C4-2B (cell line): ENCODE data around the gene FOXF1.

Experiments
- H3K27ac ChIP-seq: fragments of 450-650 bp; 2 replicates; pipeline ENCODE4 v1.5.1; 2017
- ZFX ChIP-seq: fragments of 450-650 bp; IDR thresholded peaks from 2 replicates; pipeline ENCODE4 v1.6.1; 2017
- TF ChIP-seq, protein P1 (sequence below): fragments of 450-650 bp; conservative IDR thresholded peaks from 2 replicates; pipeline ENCODE4 v1.5.1; 2017; ENCODE audit warnings: mild to moderate bottlenecking

FOXF1 gene

DNA sequence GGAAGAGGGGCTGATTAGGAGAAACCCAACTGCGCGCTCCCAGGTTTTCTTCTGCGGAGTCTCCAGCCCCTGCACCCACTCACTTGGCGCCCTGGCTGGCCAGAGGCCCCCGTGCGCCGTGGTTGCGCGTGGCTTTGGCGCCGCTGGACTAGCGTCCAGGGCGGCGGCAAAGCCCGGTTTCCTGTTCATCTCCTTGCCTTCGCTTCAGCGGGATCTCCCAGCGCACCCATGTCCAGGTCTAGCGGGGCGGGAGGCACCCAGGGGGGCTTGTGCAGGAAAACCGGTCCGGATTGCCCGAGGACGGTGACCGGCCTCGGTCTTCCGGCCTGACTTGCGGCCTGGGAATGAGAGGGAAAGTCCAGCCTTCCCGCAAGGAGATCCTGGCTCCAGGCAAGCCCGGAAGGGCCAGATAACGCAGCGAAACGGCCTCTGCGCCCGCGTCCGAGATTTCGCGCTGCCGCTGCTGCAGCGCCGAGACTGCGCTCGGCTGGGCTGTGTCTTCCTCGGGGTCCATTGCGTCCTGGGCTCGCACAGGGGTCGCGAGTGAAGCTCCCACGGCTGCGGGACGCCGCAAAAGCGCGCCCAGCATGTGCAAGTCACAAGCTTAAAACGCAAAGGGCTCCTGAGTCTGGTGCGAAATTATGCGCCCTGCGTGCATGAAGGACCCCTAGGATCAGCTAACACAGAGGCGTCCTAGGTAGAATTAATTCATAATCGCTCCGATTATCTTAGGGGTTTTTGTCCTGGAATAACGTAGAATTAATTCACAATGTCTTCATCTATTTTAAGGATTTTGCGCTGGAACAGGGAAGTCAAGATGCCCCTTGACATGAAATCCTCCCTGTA lies 5.7 kb downstream of the FOXF1 start:
- no peak for TF ChIP-seq ZFX
- TF ChIP-seq, protein P1, sequence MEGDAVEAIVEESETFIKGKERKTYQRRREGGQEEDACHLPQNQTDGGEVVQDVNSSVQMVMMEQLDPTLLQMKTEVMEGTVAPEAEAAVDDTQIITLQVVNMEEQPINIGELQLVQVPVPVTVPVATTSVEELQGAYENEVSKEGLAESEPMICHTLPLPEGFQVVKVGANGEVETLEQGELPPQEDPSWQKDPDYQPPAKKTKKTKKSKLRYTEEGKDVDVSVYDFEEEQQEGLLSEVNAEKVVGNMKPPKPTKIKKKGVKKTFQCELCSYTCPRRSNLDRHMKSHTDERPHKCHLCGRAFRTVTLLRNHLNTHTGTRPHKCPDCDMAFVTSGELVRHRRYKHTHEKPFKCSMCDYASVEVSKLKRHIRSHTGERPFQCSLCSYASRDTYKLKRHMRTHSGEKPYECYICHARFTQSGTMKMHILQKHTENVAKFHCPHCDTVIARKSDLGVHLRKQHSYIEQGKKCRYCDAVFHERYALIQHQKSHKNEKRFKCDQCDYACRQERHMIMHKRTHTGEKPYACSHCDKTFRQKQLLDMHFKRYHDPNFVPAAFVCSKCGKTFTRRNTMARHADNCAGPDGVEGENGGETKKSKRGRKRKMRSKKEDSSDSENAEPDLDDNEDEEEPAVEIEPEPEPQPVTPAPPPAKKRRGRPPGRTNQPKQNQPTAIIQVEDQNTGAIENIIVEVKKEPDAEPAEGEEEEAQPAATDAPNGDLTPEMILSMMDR: no peak
- H3K27ac ChIP-seq: no peak overlapping the region

DNA sequence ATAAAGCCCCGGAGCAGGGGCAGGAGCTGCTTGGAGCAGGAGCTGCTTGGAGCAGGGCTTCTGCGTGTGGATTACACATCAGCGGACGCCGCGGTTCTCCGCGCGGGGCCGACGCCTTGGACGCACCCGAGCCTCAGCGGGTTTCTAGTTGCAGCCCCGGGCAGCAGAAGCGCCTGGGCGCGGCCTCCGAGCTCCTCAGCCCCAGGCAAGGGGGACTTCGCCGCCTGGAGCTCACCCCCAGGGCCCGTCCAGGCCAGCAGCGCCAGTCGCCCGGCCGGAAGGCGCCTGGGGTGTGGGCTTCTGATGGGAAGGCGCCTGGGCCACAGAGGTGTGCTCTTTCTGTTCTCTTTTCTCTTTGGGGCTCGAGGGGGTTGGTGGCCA lies 6.3 kb downstream of the FOXF1 start:
- H3K27ac ChIP-seq: no peak overlapping the region
- TF ChIP-seq ZFX: no peak
- TF ChIP-seq, protein P1: no peak

DNA sequence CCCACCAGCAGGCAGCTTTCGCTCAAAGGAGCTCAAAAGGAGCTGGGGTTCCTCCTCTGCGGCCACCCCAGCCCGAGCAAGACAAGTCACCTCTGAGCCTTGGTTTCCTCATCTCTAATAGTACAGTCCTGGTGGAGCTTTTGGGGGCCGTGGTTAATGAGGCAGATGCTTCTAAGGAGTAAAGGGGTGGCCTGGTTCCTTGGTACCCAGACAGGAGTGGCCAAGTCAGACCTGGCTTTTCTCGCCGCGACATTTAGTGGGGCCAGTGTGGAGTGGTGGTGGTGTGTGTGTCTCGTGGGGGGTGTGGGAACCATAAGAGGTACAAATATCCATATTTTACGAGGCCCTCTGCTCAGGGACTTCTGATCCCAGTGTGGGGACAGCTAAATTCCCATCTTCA lies 6.7 kb downstream of the FOXF1 start:
- TF ChIP-seq, protein P1: no peak
- no peak for TF ChIP-seq ZFX

DNA sequence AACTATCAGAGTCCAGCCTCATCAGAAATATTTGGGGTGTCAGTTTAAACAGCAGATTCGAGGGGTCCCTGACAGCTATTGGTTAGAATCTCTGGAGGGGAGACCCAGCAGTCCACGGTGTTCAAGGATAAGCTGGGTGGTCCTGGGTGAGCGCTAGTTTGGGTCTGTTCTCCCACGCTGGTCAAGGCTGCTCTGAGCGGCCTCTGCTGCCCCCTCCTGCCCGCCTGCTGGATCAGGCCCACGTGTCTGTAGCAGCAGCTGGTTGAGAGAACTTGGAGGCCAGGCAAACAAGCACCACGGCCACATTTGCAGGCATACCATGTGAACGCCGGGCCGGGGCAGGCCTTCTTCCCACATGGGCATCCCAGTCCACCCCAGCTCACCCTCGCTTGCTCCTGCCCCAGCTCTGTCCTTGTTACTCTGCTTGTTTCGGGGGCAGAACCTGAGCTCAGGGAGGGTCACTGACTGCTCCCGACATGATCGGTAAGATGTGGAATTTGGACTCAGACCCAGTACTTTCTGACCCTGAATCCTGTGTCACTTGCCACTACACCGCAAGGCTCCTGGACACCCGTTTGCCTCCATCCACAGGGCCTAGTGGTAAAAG lies 7.4 kb downstream of the FOXF1 start:
- no peak for TF ChIP-seq ZFX
- TF ChIP-seq, protein P1: peak; percentile 83
- no peak overlapping the region for H3K27ac ChIP-seq

More for the DNA sequence above, 6.7 kb downstream of the FOXF1 start:
- H3K27ac ChIP-seq: no peak overlapping the region

DNA sequence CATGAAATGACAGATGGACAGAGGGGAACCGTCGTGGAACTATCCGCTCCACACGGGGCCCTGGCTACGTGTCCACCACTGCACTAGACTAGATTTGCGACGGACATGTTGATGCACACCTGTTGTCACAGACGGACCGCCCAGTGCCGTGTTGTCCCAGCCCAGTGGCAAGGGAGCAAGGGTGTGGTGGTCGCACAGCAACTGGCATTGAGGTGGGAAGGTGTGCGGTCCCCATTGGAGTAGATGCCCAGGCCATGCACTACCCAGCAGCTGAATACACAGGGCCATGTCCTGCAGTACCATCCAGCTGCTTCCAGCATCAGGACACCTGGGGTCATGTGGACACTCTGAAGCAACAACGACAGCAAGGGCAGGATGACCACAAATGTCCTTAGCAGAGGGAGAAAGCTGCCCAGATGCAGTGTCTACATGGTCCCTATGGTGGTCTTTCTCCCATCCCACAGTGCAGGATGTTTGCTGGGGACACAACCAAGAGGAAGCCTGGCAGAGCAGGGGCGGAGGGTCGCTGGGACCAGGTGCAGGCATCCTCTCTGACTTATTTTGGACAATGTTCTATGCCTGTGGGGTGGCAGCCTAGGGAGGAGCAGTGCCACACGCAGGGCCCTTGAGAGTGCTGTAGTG lies 8.8 kb downstream of the FOXF1 start:
- TF ChIP-seq, protein P1: no peak
- no peak for TF ChIP-seq ZFX
- no peak overlapping the region for H3K27ac ChIP-seq

DNA sequence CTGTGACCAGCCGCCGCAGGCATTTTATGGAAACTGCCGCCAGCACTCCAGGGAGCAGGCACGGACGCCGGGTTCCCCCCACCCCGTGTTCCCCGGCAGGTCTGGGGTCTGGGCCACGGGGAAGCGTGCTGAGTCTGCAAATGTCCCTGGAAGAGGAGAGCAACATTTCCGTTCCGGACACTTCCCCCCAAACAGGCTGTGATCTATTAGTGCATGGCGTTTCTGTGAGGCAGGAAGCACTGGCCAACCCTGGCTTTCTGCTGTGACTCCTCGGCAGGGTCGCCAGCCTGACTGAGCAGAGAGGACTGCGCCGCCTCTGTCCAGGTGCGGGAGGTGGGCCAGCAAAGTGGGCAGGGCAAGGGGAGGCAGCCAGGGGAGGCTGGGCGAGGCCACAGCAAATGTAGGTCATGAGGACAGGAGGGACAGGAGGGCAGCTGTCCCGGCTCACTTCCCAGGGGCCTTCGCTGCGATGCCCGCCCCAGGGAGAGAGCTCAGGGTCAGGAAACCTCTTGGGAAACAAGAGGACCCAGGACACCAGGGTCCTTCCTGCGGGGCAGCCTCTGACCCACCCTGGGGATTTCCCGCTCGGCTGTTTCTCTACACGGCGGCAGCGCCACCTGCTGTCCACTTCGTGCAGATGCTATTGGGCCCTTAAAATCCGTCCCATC lies 9.5 kb downstream of the FOXF1 start:
- TF ChIP-seq ZFX: no peak
- TF ChIP-seq, protein P1: peak; percentile 93
- H3K27ac ChIP-seq: no peak overlapping the region
